SK-N-MC (cell line): Measurements from ENCODE around the gene TRPV2.

Experiments used
- EZH2 ChIP-seq: fragments of 200-600 bp; sonication (generic); IDR thresholded peaks from one replicate; pipeline ENCODE4 v1.6.1; 2017; ENCODE audit warnings: antibody characterized with exemption
- POLR2AphosphoS5 ChIP-seq: IDR thresholded peaks from 2 replicates; pipeline ENCODE4 v1.6.1; 2012; ENCODE audit warnings: mild to moderate bottlenecking, low read depth, low read length, borderline replicate concordance

- TF ChIP-seq EZH2: no peak
- TF ChIP-seq POLR2AphosphoS5: no peak
Measured at GRCh38 chr17:16423226-16423872, 8.0 kb downstream of the TRPV2 start.
